GM23248 (cell line): ENCODE measurements around the gene TSPAN5.

Experiments
- EZH2 ChIP-seq: fragments of 200-600 bp; sonication (generic); IDR thresholded peaks from 2 replicates; pipeline ENCODE4 v1.6.1; 2018; ENCODE audit warnings: antibody characterized with exemption, mild to moderate bottlenecking; ENCODE audit not compliant: insufficient read depth, poor library complexity, severe bottlenecking
- EZH2phosphoT487 ChIP-seq: fragments of 200-600 bp; sonication (generic); IDR thresholded peaks from 2 replicates; pipeline ENCODE4 v1.6.1; 2018; ENCODE audit warnings: antibody characterized with exemption, moderate library complexity, mild to moderate bottlenecking, low read depth; ENCODE audit not compliant: insufficient read depth

DNA sequence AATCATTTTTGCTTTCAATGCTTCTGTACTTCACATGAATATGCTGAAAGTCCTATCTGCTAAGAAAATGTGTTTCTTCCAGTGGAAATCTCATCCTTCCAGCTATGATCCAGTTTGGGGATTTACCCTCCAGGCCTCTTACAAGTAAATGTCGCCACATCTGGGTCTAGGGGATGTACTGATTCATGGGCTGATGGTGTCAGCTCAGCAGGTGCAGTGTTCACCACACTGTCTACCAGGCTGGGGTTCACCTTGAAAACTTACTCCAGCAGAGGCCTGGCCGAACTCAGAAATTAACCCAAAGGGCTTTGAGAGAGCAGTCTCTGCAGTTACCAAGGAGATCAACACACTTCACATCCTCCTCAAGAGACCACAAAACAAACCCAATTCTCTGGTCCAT, 154.3 kb downstream of the TSPAN5 start:
- TF ChIP-seq EZH2 = no peak
- TF ChIP-seq EZH2phosphoT487 = no peak
